Measurements from ENCODE around the gene SSB.

DNA sequence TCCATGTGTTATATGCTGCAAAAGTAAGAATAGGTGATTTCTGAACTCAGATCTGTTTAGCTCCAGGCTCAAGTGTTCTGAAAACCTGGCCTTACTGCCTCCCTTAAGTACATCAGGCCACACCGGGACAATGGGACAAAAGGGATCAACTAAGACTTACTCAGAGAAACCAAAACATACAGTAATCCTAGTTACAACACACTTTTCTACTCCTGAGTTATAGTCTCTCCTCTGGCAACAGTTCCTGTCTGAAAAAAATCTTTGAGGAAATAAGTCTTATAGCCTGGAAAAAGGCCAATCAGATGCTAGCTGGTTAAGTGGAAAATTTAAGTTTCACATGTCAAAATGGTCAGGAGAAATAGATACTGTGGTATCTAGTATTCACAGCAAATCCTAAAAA lies 20.4 kb downstream of the SSB start:
- TF ChIP-seq GATA2 (IDR thresholded peaks at IDR 0.05; ENCODE audit: low read depth, low read length): no peak
- TF ChIP-seq GATA3 (IDR thresholded peaks at IDR 0.05; ENCODE audit: low read depth, low read length): no peak

All from SH-SY5Y (cell line).